ENCODE measurements around the gene ESYT2.

- TF ChIP-seq CTCF (conservative IDR thresholded peaks at IDR 0.05; ENCODE audit: low read depth, low read length) (no peak), EZH2 (IDR thresholded peaks at IDR 0.05; ENCODE audit: borderline replicate concordance, low read depth, low read length, poor library complexity, severe bottlenecking) (no peak)
Measured at GRCh38 chr7:158808126-158808525, 21.2 kb downstream of the ESYT2 start.

All from A673 (cell line).